Stimulated activated CD4-positive, alpha-beta T cell treated with anti-CD3 and anti-CD28 coated beads, Interleukin-1b, Interleukin-23, amount 100 ng/mL, for 48 hours (primary cell): ENCODE measurements around the gene LRRC25.
"Not testable (repeated sequence)": the region's sequence is repeated elsewhere in the genome, so short reads cannot be mapped to it uniquely, and the experiment has no call there.

Source experiments
- DNase-seq: peaks from one replicate; pipeline ENCODE4 v3.0.0-alpha.2; 2020

The LRRC25 gene

DNA sequence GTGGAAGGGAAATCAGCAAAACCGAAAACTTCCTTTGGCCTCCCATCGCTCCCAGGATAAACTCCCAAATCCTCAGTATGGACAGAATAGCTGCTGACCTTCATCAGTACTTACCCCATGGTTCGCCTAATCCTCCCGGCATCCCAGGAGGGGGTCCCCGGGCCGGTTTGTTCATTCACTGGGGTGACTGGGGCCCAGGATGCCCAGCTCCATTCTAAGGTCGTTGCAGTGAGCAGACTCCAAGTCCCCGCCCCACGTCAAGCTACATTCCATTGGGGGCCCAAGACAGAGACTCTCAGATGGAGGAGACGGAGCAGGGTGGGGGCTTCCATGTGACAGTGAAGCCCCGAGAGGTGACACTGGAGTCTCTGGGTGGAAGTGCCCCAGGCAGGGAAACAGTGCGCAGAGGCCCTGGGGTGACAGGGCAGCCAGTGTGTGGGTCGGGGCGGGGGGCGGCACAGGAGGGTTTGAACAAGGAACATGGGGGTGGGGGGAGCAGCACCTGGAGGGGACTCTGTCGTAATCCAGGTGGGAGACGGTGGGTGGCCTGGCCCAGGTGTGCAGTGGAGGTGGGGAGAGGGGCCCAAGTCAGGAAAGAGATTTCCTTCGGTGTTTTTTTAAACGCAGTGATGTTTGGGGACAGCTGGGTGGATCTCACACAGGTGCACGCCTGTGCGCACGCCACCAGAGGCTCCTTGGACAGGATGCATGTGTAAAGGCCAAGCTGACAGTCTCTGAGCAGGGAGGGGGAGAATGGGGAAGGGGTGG lies 26.9 kb upstream of the LRRC25 start:
- DNase-seq, result no peak

GRCh38 chr19:18423258-18424020 lies 26.0 kb upstream of the LRRC25 start:
- no peak for DNase-seq

DNA sequence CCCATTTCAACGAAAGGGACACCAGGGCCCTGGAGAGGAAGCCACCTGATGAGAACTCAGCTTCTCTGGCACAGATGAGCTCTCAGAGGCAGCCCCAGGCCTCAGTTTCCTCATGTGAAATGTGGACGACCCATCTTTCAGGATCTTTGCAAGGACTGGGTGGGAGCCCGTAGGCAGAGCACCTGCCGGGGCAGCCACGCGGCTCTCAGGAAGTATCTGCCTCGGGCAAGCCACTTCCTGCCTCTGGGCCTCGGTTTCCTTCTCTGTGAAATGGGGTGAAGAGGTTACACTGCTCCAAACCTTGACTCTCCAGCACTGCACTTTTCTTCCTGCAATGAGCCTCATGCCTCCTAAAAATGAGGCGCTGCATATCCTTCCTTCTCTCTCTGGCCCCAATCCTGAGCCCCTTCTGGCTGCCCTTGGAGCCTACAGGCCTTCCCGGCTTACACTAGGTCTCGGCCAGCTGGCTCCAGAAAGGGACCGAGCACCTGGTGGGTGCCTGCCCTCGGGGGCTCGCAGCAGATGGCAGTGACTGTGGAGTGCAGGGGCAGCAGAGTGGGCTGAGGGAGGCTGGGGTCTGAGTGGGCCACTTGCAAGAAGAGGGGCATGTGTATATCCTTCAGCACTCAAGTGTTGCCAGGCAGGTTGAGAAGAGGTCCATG lies 25.2 kb upstream of the LRRC25 start:
- no peak for DNase-seq

- no peak for DNase-seq
Measured at GRCh38 chr19:18421371-18421959, 24.0 kb upstream of the LRRC25 start.

DNA sequence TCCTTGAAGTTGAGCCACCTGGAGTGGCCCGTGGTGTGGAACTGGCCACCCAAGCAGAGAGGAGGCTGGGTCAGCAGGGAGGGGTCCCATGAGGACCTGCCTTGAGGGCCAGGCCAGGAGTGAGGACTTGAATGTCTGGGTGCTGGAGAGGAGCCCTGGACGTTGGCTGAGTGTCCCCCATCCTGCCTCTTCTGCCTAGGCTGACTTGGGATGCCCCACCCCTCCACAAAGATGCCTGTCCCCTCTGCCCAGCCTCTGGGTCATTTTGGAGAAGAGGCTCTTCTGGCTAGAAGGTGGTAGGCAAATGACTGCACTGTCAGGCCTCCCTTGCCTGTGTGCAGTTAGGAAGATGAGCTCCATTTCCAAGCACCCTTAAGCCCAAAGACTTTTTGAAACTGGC lies 23.5 kb upstream of the LRRC25 start:
- DNase-seq, result no peak

DNA sequence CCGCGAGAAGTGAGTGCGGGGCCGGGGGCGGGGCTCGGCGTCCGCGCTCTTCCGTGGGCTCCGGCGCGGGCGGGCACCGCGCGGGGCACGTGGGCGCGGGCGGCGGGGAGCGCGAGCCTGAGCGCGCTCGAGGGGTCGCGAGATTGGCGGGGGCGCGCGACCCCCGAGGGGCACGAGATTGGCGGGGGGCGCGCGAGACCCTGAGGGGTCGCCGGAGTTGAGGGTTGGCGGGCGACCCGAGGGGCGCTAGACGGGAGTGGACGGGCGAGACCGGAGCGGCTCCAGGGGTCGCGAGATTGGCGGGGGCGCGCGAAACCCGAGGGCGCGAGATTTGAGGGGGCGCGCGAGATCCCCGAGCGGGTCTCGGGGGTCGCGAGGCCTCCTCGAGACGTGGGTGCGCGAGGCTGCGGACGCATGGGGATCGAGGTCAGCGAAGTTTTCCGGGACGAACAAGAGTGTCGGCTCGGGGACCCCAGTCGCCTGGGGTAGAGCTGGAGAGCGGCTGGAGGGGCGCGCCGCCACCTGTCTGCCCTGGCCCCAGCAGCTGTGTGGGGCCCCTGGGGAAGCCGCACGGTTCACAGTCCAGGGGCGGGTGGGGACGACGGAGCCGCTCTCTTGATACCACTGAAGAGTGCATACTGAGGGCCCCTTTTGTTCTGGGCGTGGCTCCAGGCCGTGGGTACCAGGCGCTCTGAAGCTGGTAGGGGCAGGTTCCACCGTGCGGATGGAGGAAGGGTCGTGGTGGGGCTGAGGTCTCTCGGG lies 22.5 kb upstream of the LRRC25 start:
- peak; percentile 53 for DNase-seq

DNA sequence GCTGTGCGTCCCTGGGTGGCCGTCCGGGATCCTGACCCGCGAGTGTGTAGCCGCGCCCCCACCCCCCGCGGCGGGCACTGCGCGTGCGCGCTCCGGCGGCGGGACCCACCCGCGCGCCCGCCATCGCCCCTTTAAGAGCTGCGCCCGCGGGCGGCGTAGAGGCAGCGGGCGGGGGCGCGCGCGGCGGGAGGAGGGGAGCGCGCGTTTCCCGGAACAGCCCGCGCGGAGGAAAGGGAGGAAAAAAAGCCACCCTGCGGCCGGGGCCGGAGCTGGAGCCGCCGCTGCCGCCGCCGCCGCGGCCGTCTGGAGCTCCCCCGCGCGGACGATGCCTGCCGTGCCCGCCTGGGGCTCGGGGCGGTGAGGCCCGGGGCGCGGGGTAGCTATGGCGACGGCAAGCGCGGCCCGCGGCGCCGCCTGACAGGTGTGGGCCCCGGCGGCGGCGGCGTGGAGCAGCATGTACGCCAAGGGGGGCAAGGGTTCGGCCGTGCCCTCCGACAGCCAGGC lies 21.8 kb upstream of the LRRC25 start, which contains the start of gene SSBP4:
SSBP4 (plus strand) TSS at position 204 of the 504 bp plus-strand sequence; CDS start at position 455, 251 bp downstream.
- DNase-seq, result peak; percentile 60

- no peak for DNase-seq
Measured at GRCh38 chr19:18418483-18419194, 21.2 kb upstream of the LRRC25 start.

DNA sequence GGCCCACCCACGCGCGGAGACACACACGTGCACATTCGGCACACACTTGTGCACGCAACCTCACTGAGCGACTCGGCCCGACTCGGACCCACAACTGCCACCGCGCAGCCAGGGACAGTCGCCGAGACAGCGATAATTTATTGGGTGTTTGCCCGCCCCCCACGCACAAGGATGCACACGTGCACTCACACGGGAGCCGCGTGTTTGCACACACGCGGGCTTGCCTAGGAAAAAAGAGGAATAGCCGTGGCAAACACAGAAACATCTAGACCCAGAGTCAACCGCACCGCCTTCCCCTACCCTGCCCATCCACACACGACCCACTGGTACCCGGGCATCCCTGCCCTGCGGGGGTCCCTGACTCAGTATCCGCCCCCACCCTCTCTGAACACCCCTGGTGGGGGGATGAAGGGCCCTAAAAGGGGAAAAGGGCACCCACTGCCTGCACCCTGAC lies 20.6 kb upstream of the LRRC25 start:
- no peak for DNase-seq

DNA sequence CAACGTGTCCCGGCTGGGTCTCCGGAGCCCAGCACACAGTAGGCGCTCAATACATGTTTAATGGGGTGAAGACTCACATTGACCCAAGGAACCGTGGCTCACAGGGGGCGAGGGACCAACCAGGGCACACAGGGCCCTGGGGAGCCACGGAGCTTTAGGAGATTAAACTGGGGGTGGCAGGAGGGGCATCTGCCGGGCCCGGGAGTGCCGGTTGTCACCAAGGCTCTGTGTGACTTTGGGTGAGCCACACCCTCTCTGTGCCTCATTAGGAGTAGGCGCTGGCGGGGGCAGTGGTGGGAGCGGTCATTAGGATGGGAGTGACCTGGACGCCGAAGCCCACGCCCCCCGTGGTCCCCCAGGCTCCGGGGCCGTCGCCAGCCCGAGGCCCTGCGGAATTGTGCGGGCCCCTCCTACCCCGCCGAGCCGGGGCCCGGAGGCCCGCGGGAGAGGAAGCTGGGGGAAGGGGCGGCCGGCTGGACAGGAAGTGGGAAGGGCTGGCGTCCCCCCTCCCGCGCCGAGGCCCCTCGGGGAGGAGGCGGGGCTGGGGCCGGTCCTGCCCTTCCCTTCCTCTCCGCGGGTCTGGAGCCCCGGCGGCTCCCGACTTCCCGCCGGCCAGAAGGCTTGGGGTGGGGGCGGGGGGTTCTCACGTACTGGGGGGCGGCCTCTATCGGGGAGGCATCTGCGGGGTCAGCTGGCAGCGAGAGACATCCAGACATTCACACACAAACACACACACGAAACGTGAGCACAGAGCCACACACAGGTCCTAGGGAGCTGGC lies 20.0 kb upstream of the LRRC25 start:
- DNase-seq, result no peak

DNA sequence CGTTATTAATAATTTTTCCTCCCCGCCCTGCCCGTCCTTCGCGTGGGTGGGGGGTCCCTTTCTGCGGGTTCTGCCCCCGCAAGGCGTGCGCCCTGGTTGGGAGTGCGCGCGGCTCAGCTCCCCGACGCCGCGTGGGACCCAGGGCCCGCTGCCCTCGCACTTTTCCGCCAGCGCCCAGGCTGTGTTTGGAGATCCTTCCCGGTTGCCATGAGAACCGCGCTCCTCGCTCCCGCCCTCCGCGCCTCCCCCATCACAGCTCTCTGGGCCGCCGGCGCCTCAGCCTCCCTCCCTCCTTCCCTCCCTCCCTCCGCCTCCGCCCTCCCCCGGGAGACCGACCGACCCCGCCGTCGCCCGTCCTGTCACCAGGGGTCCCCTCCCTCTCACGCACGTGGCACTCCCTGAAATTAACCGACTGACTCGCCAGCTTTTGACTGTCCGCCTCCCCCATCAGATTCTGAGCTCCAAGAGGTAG lies 19.4 kb upstream of the LRRC25 start:
- DNase-seq, result peak; percentile 59

DNA sequence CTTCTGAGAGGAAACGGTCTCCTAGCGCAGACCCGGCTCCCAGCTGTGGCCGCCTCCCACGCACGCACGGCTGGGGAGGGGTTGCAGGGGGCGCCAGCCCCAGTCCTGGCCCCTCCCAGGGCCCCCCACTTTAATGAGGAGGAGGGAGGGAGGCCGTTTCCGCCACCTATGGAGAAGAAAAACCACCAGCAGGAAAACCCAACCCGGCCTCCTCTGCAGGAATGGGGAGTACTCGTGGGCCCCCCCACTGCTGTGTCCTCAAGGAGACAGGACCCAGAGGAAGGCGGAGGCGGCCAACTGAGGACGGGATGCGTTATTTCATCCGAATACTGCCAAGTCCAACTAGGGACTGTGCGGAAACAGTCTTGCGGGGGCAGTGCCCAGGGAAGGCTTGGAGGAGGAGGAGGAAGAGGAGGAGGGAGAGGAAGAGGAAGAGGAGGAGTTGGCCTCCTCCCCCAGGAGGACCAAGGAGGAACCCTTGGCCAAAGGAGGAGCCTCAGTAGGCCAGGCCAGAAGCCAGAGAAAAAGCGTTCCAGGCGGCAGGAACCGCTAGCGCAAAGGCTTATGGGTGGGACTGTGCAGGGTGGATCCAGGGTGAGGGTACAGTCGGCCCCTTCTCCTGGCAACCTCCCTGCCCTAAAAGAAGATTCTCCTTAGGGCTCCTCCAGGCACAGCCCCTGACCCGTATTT lies 17.9 kb upstream of the LRRC25 start:
- no peak for DNase-seq

GRCh38 chr19:18414504-18415177 lies 17.2 kb upstream of the LRRC25 start:
- no peak for DNase-seq

DNA sequence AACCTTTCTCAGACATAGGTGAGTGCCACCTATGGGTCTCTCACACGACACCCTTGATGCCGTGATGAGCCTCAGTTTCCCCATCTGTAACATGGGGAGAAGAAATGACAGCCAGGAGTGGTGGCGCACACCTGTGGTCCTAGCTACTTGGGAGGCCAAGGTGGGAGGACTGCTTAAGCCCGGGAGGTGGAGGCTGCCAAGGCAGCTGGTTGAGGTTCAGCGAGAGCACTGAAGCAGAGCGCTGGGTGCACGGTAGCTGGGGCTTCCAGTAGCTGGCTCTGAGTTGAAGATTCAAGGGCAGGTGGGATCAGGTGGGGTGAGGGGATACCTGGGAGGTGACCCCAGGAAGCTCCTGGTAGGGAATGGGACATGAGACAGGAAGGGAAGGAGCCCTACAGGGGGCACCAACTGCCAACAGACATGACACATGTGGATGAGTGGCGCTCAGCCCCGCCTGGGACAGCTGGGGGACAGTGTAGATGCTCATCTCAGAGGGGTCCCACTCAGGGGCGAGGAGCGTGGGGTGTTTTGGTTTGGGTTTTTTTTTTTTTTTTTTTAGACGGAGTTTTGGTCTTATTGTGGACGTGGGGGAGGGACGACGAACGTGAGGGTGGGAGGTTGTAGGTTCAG lies 15.3 kb upstream of the LRRC25 start:
- DNase-seq, result no peak

GRCh38 chr19:18408053-18408476 lies 10.6 kb upstream of the LRRC25 start:
- DNase-seq, result no peak

GRCh38 chr19:18406749-18407148 lies 9.3 kb upstream of the LRRC25 start:
- DNase-seq, result no peak

DNA sequence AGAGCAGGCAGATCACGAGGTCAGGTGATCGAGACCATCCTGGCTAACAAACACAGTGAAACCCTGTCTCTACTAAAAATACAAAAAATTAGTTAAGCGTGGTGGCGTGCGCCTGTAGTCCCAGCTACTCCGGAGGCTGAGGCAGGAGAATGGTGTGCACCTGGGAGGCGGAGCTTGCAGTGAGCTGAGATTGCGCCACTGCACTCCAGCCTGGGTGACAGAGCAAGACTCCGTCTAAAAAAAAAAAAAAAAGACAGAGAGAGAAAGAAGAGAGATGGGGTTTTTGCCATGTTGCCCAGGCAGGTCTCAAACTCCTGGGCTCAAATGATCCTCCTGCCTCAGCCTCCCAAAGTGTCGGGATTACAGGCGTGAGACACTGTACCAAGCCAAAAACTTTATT lies 8.3 kb upstream of the LRRC25 start:
- not testable (repeated sequence) for DNase-seq

GRCh38 chr19:18402455-18403248 lies 5.2 kb upstream of the LRRC25 start:
- DNase-seq, result not testable (repeated sequence)
